DND-41 (cell line): Measurements from ENCODE around the gene STAT5B.

Experiments used
- CTCF ChIP-seq: IDR thresholded peaks from 2 replicates; pipeline ENCODE4 v1.5.1; 2012; ENCODE audit warnings: borderline replicate concordance, low read length, moderate library complexity, mild to moderate bottlenecking; ENCODE audit not compliant: poor library complexity, severe bottlenecking; ENCODE audit errors: extremely low read depth
- EZH2 ChIP-seq: IDR thresholded peaks from 3 replicates; pipeline ENCODE4 v1.6.1; 2012; ENCODE audit warnings: borderline replicate concordance, low read depth, mild to moderate bottlenecking, moderate library complexity, low read length, inconsistent platforms; ENCODE audit not compliant: severe bottlenecking

GRCh38 chr17:42221886-42222745, 54.1 kb downstream of the STAT5B start:
- peak; percentile 75 for TF ChIP-seq CTCF
- no peak for TF ChIP-seq EZH2
